Tibial nerve (tissue), 4 donors: Measurements from ENCODE around the gene FAM234B.

Experiments used
- EP300 ChIP-seq, 2 donors: sonication (generic); formaldehyde crosslinking; IDR thresholded peaks; one replicate each; pipeline ENCODE4 v1.6.1; 2017; ENCODE audit warnings: antibody characterized with exemption in 2 of 2, mild to moderate bottlenecking in 1 of 2
- POLR2A ChIP-seq, 2 donors: fragments of 450-650 bp; IDR thresholded peaks; one replicate each; pipeline ENCODE4 v1.6.1; 2017; ENCODE audit warnings: antibody characterized with exemption in 2 of 2, mild to moderate bottlenecking in 2 of 2, moderate library complexity in 2 of 2
- TF ChIP-seq, protein P1 (sequence below), 5 experiments: fragments of 200-600 bp in 3 of 5; fragments of 450-650 bp in 2 of 5; sonication (generic) in 3 of 5; IDR thresholded peaks; one replicate each; pipeline ENCODE4 v1.5.1; 2016 to 2019; ENCODE audit warnings: antibody characterized with exemption in 5 of 5, mild to moderate bottlenecking in 3 of 5, moderate library complexity in 2 of 5

- TF ChIP-seq, protein P1, sequence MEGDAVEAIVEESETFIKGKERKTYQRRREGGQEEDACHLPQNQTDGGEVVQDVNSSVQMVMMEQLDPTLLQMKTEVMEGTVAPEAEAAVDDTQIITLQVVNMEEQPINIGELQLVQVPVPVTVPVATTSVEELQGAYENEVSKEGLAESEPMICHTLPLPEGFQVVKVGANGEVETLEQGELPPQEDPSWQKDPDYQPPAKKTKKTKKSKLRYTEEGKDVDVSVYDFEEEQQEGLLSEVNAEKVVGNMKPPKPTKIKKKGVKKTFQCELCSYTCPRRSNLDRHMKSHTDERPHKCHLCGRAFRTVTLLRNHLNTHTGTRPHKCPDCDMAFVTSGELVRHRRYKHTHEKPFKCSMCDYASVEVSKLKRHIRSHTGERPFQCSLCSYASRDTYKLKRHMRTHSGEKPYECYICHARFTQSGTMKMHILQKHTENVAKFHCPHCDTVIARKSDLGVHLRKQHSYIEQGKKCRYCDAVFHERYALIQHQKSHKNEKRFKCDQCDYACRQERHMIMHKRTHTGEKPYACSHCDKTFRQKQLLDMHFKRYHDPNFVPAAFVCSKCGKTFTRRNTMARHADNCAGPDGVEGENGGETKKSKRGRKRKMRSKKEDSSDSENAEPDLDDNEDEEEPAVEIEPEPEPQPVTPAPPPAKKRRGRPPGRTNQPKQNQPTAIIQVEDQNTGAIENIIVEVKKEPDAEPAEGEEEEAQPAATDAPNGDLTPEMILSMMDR (IDR thresholded peaks at IDR 0.05), result no peak
- TF ChIP-seq POLR2A (IDR thresholded peaks at IDR 0.05) (no peak), EP300 (IDR thresholded peaks at IDR 0.05) (no peak)
These were observed 722 bp downstream of the FAM234B start for GRCh38 chr12:13044906-13045299.
